Peyer's patch (tissue), 4 donors: Measurements from ENCODE around the gene RHBG. TPM values are rescaled to one million over a fixed set of nuclear protein-coding genes. Genes with fewer than 3 reads are reported as not detected.
A peak's percentile ranks its signal among the peaks of the same experiment; 100 is the strongest.

Source experiments
- DNase-seq, 3 donors: peaks; one replicate each; pipeline ENCODE4 v3.0.0-alpha.2; 2017 to 2019
- H3K27ac ChIP-seq, 4 donors: fragments of 200-600 bp; sonication (generic); one replicate each; pipeline ENCODE4 v1.5.1; 2016 to 2019
- H3K27me3 ChIP-seq, 2 donors: fragments of 200-600 bp; sonication (generic); one replicate each; pipeline ENCODE4 v1.5.1; 2019
- H3K36me3 ChIP-seq, 3 donors: fragments of 200-600 bp; sonication (generic); one replicate each; pipeline ENCODE4 v1.5.1; 2016 to 2019
- H3K4me1 ChIP-seq, 4 donors: fragments of 200-600 bp; sonication (generic); one replicate each; pipeline ENCODE4 v1.5.1; 2016 to 2019
- H3K4me3 ChIP-seq, 4 donors: fragments of 200-600 bp; sonication (generic); 1 replicate in 3 of 4; 2 replicates in 1 of 4; pipeline ENCODE4 v1.5.1; 2016 to 2019; ENCODE audit warnings: mild to moderate bottlenecking in 1 of 4
- H3K9me3 ChIP-seq, 4 donors: fragments of 200-600 bp; sonication (generic); one replicate each; pipeline ENCODE4 v1.5.1; 2016 to 2019; ENCODE audit warnings: mild to moderate bottlenecking in 1 of 4
- CTCF ChIP-seq, 6 experiments: fragments of 450-650 bp in 4 of 6; fragments of 200-600 bp in 2 of 6; sonication (generic) in 1 of 6; IDR thresholded peaks; one replicate each; pipeline ENCODE4 v1.5.1; 2017 to 2019; ENCODE audit warnings: antibody characterized with exemption in 6 of 6, mild to moderate bottlenecking in 3 of 6, moderate library complexity in 1 of 6
- POLR2A ChIP-seq, 2 donors: fragments of 450-650 bp; IDR thresholded peaks; one replicate each; pipeline ENCODE4 v1.5.1; 2017; ENCODE audit warnings: antibody characterized with exemption in 2 of 2, mild to moderate bottlenecking in 2 of 2, moderate library complexity in 2 of 2
- total RNA-seq, 4 donors: library from RNA; depleted of rRNA; stranded (reverse); fragments of >200 nt; gene quantifications; one replicate each; pipeline ENCODE4 v1.1.0, GENCODE V29; 2016

Gene RHBG
- total RNA-seq, 4 donors from 2014 or later = 3.1 TPM; not detected in 3

GRCh38 chr1:156418416-156419070, 49.5 kb downstream of the RHBG start:
- Histone ChIP-seq H3K9me3 (no peaks in the 10 kb centered on the region), H3K27me3 (peaks cover 0 to 30% of the 10 kb centered on the region in 2 donors), H3K4me1 (peaks cover 6 to 24% (median 16%) of the 10 kb centered on the region in 4 donors), H3K4me3 (no peak overlapping the region), H3K27ac (no peak overlapping the region), H3K36me3 (no peaks in the 10 kb centered on the region)
- TF ChIP-seq POLR2A (IDR thresholded peaks at IDR 0.05) = no peak
- no peak for TF ChIP-seq CTCF (IDR thresholded peaks at IDR 0.05)
- no peak for DNase-seq

GRCh38 chr1:156419854-156420204, 50.8 kb downstream of the RHBG start:
- Histone ChIP-seq H3K27ac (no peak overlapping the region), H3K4me1 (peaks cover 6 to 24% (median 16%) of the 10 kb centered on the region in 4 donors), H3K36me3 (no peaks in the 10 kb centered on the region), H3K27me3 (peaks cover 0 to 30% of the 10 kb centered on the region in 2 donors), H3K4me3 (peak overlapping the region; percentile 20 to 50 (median 46)), H3K9me3 (no peaks in the 10 kb centered on the region)
- TF ChIP-seq POLR2A (IDR thresholded peaks at IDR 0.05) = no peak
- TF ChIP-seq CTCF (IDR thresholded peaks at IDR 0.05) = peak in 1 of 6 experiments; percentile 32
- peak in 2 of 3 donors; percentile 47 to 62 for DNase-seq

GRCh38 chr1:156420205-156421061, 51.4 kb downstream of the RHBG start:
- Histone ChIP-seq H3K27me3 (peaks cover 0 to 30% of the 10 kb centered on the region in 2 donors), H3K36me3 (no peaks in the 10 kb centered on the region), H3K9me3 (no peaks in the 10 kb centered on the region), H3K27ac (peak overlapping the region in 1 of 4 donors; percentile 22), H3K4me1 (peaks cover 6 to 24% (median 16%) of the 10 kb centered on the region in 4 donors), H3K4me3 (peak overlapping the region; percentile 20 to 50 (median 46))
- no peak for TF ChIP-seq POLR2A (IDR thresholded peaks at IDR 0.05)
- TF ChIP-seq CTCF (IDR thresholded peaks at IDR 0.05) = peak in 1 of 6 experiments; percentile 0
- DNase-seq = no peak

GRCh38 chr1:156421062-156421938, 52.3 kb downstream of the RHBG start:
- peak overlapping the region; percentile 20 to 50 (median 46) for H3K4me3 ChIP-seq
- no peaks in the 10 kb centered on the region for H3K36me3 ChIP-seq
- H3K27ac ChIP-seq = no peak overlapping the region
- TF ChIP-seq CTCF (IDR thresholded peaks at IDR 0.05) (no peak), POLR2A (IDR thresholded peaks at IDR 0.05) (no peak)
- DNase-seq = peak; percentile 71 to 85 (median 78)
- peaks cover 0 to 30% of the 10 kb centered on the region in 2 donors for H3K27me3 ChIP-seq
- no peaks in the 10 kb centered on the region for H3K9me3 ChIP-seq
- peaks cover 6 to 24% (median 16%) of the 10 kb centered on the region in 4 donors for H3K4me1 ChIP-seq

- no peaks in the 10 kb centered on the region for H3K9me3 ChIP-seq
- H3K27me3 ChIP-seq = peaks cover 0 to 30% of the 10 kb centered on the region in 2 donors
- DNase-seq = no peak
- H3K4me1 ChIP-seq = peaks cover 6 to 24% (median 16%) of the 10 kb centered on the region in 4 donors
- no peak overlapping the region for H3K27ac ChIP-seq
- H3K4me3 ChIP-seq = peak overlapping the region in 3 of 4 donors; percentile 46 to 50 (median 47)
- TF ChIP-seq CTCF (IDR thresholded peaks at IDR 0.05) = no peak
- TF ChIP-seq POLR2A (IDR thresholded peaks at IDR 0.05) = no peak
- no peaks in the 10 kb centered on the region for H3K36me3 ChIP-seq
These were observed 53.1 kb downstream of the RHBG start for GRCh38 chr1:156421939-156422601.
